ENCODE results near the gene TNNI3K. TPM values are rescaled to one million over a fixed set of nuclear protein-coding genes. Genes with fewer than 3 reads are reported as not detected.

TNNI3K gene
- polyA plus RNA-seq, 1 donor (not counting 4 experiments of a cell fraction or from before 2014, with no cell fraction given) = 0.41 TPM

GRCh38 chr1:74357756-74358155, 122.6 kb downstream of the TNNI3K start:
- no peak overlapping the region for H3K9ac ChIP-seq (ENCODE audit: control insufficient read depth, extremely low read depth, insufficient read depth, low read length)
- no peak overlapping the region for H3K4me3 ChIP-seq (ENCODE audit: control insufficient read depth in 2 of 3, extremely low read depth in 1 of 3, insufficient read depth in 2 of 3, low read depth in 1 of 3, low read length in 3 of 3)
- DNase-seq (ENCODE audit: low read depth, low spot score) (no peak), FAIRE-seq (no peak)
- TF ChIP-seq EZH2 (IDR thresholded peaks at IDR 0.05; ENCODE audit: low read length) (no peak), CTCF (optimal IDR thresholded peaks at IDR 0.05 in 1 of 3, IDR thresholded peaks at IDR 0.05 in 1 of 3, conservative IDR thresholded peaks at IDR 0.05 in 1 of 3; ENCODE audit: extremely low read depth in 1 of 3, insufficient read depth in 2 of 3, low read length in 3 of 3) (no peak)
- H3K36me3 ChIP-seq (ENCODE audit: control insufficient read depth in 2 of 2, extremely low read depth in 1 of 2, insufficient read depth in 2 of 2, low read length in 2 of 2) = no peaks in the 10 kb centered on the region
- no peaks in the 10 kb centered on the region for H3K4me1 ChIP-seq (ENCODE audit: control insufficient read depth, extremely low read depth, insufficient read depth, low read length)
- no peak overlapping the region for H3K27ac ChIP-seq (ENCODE audit: control insufficient read depth, insufficient read depth, low read length)
- no peak overlapping the region for H2AFZ ChIP-seq (ENCODE audit: control insufficient read depth, low read length)
- no peaks in the 10 kb centered on the region for H3K79me2 ChIP-seq (ENCODE audit: control insufficient read depth, insufficient read depth, low read length)
- no peak overlapping the region for H3K4me2 ChIP-seq (ENCODE audit: control insufficient read depth, extremely low read depth, insufficient read depth, low read depth, low read length)
- no peaks in the 10 kb centered on the region for H3K9me1 ChIP-seq (ENCODE audit: control insufficient read depth, extremely low read depth, insufficient read depth, low read length)
- H4K20me1 ChIP-seq (ENCODE audit: control insufficient read depth, extremely low read depth, insufficient read depth, low read length) = no peaks in the 10 kb centered on the region
- H3K27me3 ChIP-seq (ENCODE audit: control insufficient read depth, extremely low read depth, insufficient read depth, low read length) = no peaks in the 10 kb centered on the region
- dilution Hi-C loops (cut with MboI; ENCODE audit: extremely low pct_ligation_motif_present, low sequenced_read_pairs) = no loop called here
- no peaks in the 10 kb centered on the region for H3K9me3 ChIP-seq (ENCODE audit: control insufficient read depth, low read depth, low read length)

GRCh38 chr1:74362691-74363090, 127.5 kb downstream of the TNNI3K start:
- H4K20me1 ChIP-seq (ENCODE audit: control insufficient read depth, extremely low read depth, insufficient read depth, low read length) = no peaks in the 10 kb centered on the region
- H3K4me1 ChIP-seq (ENCODE audit: control insufficient read depth, extremely low read depth, insufficient read depth, low read length) = no peaks in the 10 kb centered on the region
- H3K79me2 ChIP-seq (ENCODE audit: control insufficient read depth, insufficient read depth, low read length) = no peaks in the 10 kb centered on the region
- no peaks in the 10 kb centered on the region for H3K9me1 ChIP-seq (ENCODE audit: control insufficient read depth, extremely low read depth, insufficient read depth, low read length)
- H3K9me3 ChIP-seq (ENCODE audit: control insufficient read depth, low read depth, low read length) = no peaks in the 10 kb centered on the region
- H3K9ac ChIP-seq (ENCODE audit: control insufficient read depth, extremely low read depth, insufficient read depth, low read length) = no peak overlapping the region
- no peaks in the 10 kb centered on the region for H3K27me3 ChIP-seq (ENCODE audit: control insufficient read depth, extremely low read depth, insufficient read depth, low read length)
- no peak overlapping the region for H3K4me3 ChIP-seq (ENCODE audit: control insufficient read depth in 2 of 3, extremely low read depth in 1 of 3, insufficient read depth in 2 of 3, low read depth in 1 of 3, low read length in 3 of 3)
- H3K36me3 ChIP-seq (ENCODE audit: control insufficient read depth in 2 of 2, extremely low read depth in 1 of 2, insufficient read depth in 2 of 2, low read length in 2 of 2) = no peaks in the 10 kb centered on the region
- H3K4me2 ChIP-seq (ENCODE audit: control insufficient read depth, extremely low read depth, insufficient read depth, low read depth, low read length) = no peak overlapping the region
- no peak for DNase-seq (ENCODE audit: low read depth, low spot score)
- H3K27ac ChIP-seq (ENCODE audit: control insufficient read depth, insufficient read depth, low read length) = no peak overlapping the region
- TF ChIP-seq CTCF (optimal IDR thresholded peaks at IDR 0.05 in 1 of 3, IDR thresholded peaks at IDR 0.05 in 1 of 3, conservative IDR thresholded peaks at IDR 0.05 in 1 of 3; ENCODE audit: extremely low read depth in 1 of 3, insufficient read depth in 2 of 3, low read length in 3 of 3) = no peak
- TF ChIP-seq EZH2 (IDR thresholded peaks at IDR 0.05; ENCODE audit: low read length) = no peak
- no peak for FAIRE-seq
- H2AFZ ChIP-seq (ENCODE audit: control insufficient read depth, low read length) = no peak overlapping the region
- dilution Hi-C loops (cut with MboI; ENCODE audit: extremely low pct_ligation_motif_present, low sequenced_read_pairs) = no loop called here
